Activated T-cell treated with anti-CD3 and anti-CD28 coated beads for 1 hour (primary cell): ENCODE measurements around the gene NAA38.
A peak's percentile ranks its signal among the peaks of the same experiment; 100 is the strongest.

Experiments used
- DNase-seq: peaks from one replicate; pipeline ENCODE4 v3.0.0-alpha.2; 2020; ENCODE audit warnings: low read depth

The NAA38 gene

GRCh38 chr17:7852919-7853690 is 4.3 kb downstream of the NAA38 start:
- no peak for DNase-seq

GRCh38 chr17:7852262-7852670 is 5.1 kb downstream of the NAA38 start:
- DNase-seq: no peak

GRCh38 chr17:7851438-7852261 is 5.7 kb downstream of the NAA38 start:
- peak; percentile 91 for DNase-seq

GRCh38 chr17:7850701-7851437 is 6.5 kb downstream of the NAA38 start:
- no peak for DNase-seq

- no peak for DNase-seq
Observed at GRCh38 chr17:7849751-7850504, 7.4 kb downstream of the NAA38 start.

- DNase-seq: no peak
Observed at GRCh38 chr17:7849130-7849750, 8.1 kb downstream of the NAA38 start.

GRCh38 chr17:7848739-7849129 is 8.6 kb downstream of the NAA38 start:
- DNase-seq: no peak

- DNase-seq: no peak
Observed at GRCh38 chr17:7848131-7848579, 9.2 kb downstream of the NAA38 start.

GRCh38 chr17:7846765-7847661 is 10.3 kb downstream of the NAA38 start:
- no peak for DNase-seq

- no peak for DNase-seq
Observed at GRCh38 chr17:7846063-7846735, 11.2 kb downstream of the NAA38 start.

- no peak for DNase-seq
Observed at GRCh38 chr17:7845359-7846062, 11.8 kb downstream of the NAA38 start.

GRCh38 chr17:7844292-7845154 is 12.8 kb downstream of the NAA38 start:
- DNase-seq: peak; percentile 63

- DNase-seq: peak; percentile 88
Observed at GRCh38 chr17:7843536-7844291, 13.6 kb downstream of the NAA38 start.

GRCh38 chr17:7843257-7843535 is 14.2 kb downstream of the NAA38 start:
- DNase-seq: no peak

GRCh38 chr17:7842380-7843256 is 14.7 kb downstream of the NAA38 start:
- peak; percentile 92 for DNase-seq

GRCh38 chr17:7841915-7842379 is 15.4 kb downstream of the NAA38 start:
- peak; percentile 77 for DNase-seq
